Breast epithelium (tissue), 4 donors: ENCODE measurements around the gene MRPL24. TPM values are rescaled to one million over a fixed set of nuclear protein-coding genes. Genes with fewer than 3 reads are reported as not detected.
A peak's percentile ranks its signal among the peaks of the same experiment; 100 is the strongest.

Experiments
- DNase-seq, 2 donors: peaks; one replicate each; pipeline ENCODE4 v3.0.0-alpha.2; 2019; ENCODE audit warnings: low spot score in 2 of 2
- H3K27ac ChIP-seq, 2 donors: fragments of 200-600 bp; sonication (generic) in 1 of 2; one replicate each; pipeline ENCODE4 v1.5.1; 2016 to 2019; ENCODE audit warnings: mild to moderate bottlenecking in 1 of 2
- H3K27me3 ChIP-seq, 2 donors: fragments of 200-600 bp; sonication (generic) in 1 of 2; one replicate each; pipeline versions ENCODE4 v1.5.1 to v1.6.0; 2017 to 2019; ENCODE audit warnings: control low read depth in 1 of 2, mild to moderate bottlenecking in 1 of 2
- H3K36me3 ChIP-seq: fragments of 200-600 bp; one replicate; pipeline ENCODE4 v1.5.1; 2019
- H3K4me1 ChIP-seq, 2 donors: fragments of 200-600 bp; sonication (generic); one replicate each; pipeline ENCODE4 v1.5.1; 2016 to 2019; ENCODE audit warnings: control low read depth in 1 of 2
- H3K4me3 ChIP-seq, 3 donors: fragments of 200-600 bp; sonication (generic); 1 replicate in 2 of 3; 2 replicates in 1 of 3; pipeline ENCODE4 v1.5.1; 2016 to 2019; ENCODE audit warnings: mild to moderate bottlenecking in 3 of 3, moderate library complexity in 2 of 3
- H3K9me3 ChIP-seq, 2 donors: fragments of 200-600 bp; sonication (generic) in 1 of 2; one replicate each; pipeline ENCODE4 v1.5.1; 2016 to 2019; ENCODE audit warnings: control low read depth in 1 of 2
- POLR2A ChIP-seq: fragments of 450-650 bp; IDR thresholded peaks from one replicate; pipeline ENCODE4 v1.6.1; 2016; ENCODE audit warnings: antibody characterized with exemption, mild to moderate bottlenecking, moderate library complexity
- POLR2AphosphoS5 ChIP-seq, 3 donors: sonication (generic); formaldehyde crosslinking; IDR thresholded peaks; one replicate each; pipeline ENCODE4 v1.6.1; 2017; ENCODE audit warnings: antibody characterized with exemption in 3 of 3
- intact Hi-C: fragments of 100-400 bp; cut with DNase I; formaldehyde crosslinking; loops from one replicate; pipeline ENCODE4 v1.15.1; 2023; ENCODE audit warnings: low total_unique reads
- total RNA-seq, 3 donors: library from RNA; depleted of rRNA; stranded (reverse); fragments of >200 nt; gene quantifications; one replicate each; pipeline ENCODE4 v1.1.0, GENCODE V29; 2016
- TF ChIP-seq, protein P1 (sequence below), 3 donors: fragments of 450-650 bp; IDR thresholded peaks; one replicate each; pipeline ENCODE4 v1.5.1; 2016 to 2017; ENCODE audit warnings: antibody characterized with exemption in 3 of 3, mild to moderate bottlenecking in 3 of 3, moderate library complexity in 3 of 3

The MRPL24 gene
- total RNA-seq, 3 donors from 2014 or later = 36.6 to 63.9 (median 63.8) TPM

GRCh38 chr1:156692441-156692924, 48.4 kb downstream of the MRPL24 start:
- Histone ChIP-seq H3K9me3 (no peaks in the 10 kb centered on the region), H3K27me3 (no peaks in the 10 kb centered on the region), H3K27ac (peak overlapping the region; percentile 84 to 90), H3K4me3 (peak overlapping the region in 2 of 3 donors; percentile 9 to 32), H3K4me1 (peaks cover 21 to 43% of the 10 kb centered on the region in 2 donors), H3K36me3 (no peaks in the 10 kb centered on the region)
- intact Hi-C loops = no loop called here
- DNase-seq = peak; percentile 56 to 78
- TF ChIP-seq POLR2AphosphoS5 (IDR thresholded peaks at IDR 0.05) (no peak), POLR2A (no peak)
- TF ChIP-seq, protein P1, sequence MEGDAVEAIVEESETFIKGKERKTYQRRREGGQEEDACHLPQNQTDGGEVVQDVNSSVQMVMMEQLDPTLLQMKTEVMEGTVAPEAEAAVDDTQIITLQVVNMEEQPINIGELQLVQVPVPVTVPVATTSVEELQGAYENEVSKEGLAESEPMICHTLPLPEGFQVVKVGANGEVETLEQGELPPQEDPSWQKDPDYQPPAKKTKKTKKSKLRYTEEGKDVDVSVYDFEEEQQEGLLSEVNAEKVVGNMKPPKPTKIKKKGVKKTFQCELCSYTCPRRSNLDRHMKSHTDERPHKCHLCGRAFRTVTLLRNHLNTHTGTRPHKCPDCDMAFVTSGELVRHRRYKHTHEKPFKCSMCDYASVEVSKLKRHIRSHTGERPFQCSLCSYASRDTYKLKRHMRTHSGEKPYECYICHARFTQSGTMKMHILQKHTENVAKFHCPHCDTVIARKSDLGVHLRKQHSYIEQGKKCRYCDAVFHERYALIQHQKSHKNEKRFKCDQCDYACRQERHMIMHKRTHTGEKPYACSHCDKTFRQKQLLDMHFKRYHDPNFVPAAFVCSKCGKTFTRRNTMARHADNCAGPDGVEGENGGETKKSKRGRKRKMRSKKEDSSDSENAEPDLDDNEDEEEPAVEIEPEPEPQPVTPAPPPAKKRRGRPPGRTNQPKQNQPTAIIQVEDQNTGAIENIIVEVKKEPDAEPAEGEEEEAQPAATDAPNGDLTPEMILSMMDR (IDR thresholded peaks at IDR 0.05) = no peak

DNA sequence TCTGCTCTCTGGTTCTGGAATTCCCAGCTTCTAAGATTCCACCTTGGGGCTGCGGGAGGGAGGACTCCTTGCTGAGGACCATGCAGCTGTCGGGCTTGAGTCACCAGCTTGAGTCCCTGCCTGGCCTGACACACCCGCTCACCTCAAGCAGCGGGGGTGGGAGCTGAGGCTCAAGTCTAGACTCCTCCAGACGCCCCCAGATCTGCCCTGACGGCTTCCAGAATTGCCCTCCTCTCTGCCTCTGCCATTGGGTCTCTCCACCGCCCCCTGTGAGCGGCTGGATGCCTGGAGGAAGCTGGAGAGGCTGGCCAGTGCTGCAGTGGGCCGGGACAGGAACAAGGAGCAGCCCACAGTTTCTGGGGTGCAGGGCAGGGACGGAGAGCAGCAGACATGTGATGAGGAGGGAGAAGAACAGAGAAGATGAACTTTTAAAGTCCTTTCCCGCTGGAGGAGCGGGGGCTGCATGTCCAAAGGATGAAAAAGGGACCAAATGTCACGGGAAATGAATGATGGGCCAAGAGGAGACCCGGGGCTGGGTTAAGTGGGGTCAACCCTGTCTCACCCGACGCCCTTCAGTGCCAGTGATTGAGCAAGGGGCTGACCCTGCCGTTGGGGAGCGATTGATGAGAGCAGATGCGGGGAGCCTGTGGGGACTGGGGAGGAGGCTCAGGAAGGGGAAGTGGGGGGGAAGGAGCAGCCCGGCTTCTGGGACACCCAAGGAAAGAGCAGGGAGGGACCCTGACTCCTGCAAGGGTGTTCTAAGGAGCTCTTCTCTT, 49.0 kb downstream of the MRPL24 start:
- Histone ChIP-seq H3K4me3 (peak overlapping the region in 2 of 3 donors; percentile 4 to 32), H3K4me1 (peaks cover 21 to 43% of the 10 kb centered on the region in 2 donors), H3K27me3 (no peaks in the 10 kb centered on the region), H3K36me3 (no peaks in the 10 kb centered on the region), H3K9me3 (no peaks in the 10 kb centered on the region), H3K27ac (peak overlapping the region; percentile 84 to 90)
- DNase-seq = no peak
- intact Hi-C loops = no loop called here
- TF ChIP-seq POLR2A (no peak), POLR2AphosphoS5 (IDR thresholded peaks at IDR 0.05) (no peak)
- TF ChIP-seq, protein P1 (IDR thresholded peaks at IDR 0.05) = no peak

DNA sequence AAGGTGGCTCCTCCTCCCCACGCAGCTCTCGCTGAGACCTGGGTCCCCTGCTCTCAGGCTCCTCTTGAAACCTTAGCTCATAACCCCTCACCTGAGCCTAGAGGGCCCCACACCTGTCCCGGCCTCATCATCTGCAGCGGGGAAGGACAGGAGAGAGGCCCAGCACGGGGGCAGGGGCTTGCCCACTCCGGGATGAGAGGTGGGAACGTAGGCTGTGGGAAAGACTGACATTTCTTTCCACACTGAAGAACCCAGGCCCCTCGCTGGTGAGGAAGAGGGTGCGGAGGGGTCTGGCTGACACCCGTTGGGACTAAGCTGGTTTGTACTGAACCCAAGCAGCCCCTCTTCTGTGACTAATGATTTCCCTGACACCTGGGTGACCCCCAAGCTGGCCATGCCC, 49.7 kb downstream of the MRPL24 start:
- H3K4me3 ChIP-seq = no peak overlapping the region
- no peaks in the 10 kb centered on the region for H3K27me3 ChIP-seq
- H3K4me1 ChIP-seq = peaks cover 21 to 43% of the 10 kb centered on the region in 2 donors
- H3K9me3 ChIP-seq = no peaks in the 10 kb centered on the region
- no peak for TF ChIP-seq POLR2A
- peak overlapping the region; percentile 84 to 90 for H3K27ac ChIP-seq
- intact Hi-C loops = no loop called here
- no peak for DNase-seq
- no peaks in the 10 kb centered on the region for H3K36me3 ChIP-seq

GRCh38 chr1:156690675-156691036, 50.2 kb downstream of the MRPL24 start:
- DNase-seq = no peak
- H3K27me3 ChIP-seq = no peaks in the 10 kb centered on the region

GRCh38 chr1:156689953-156690674, 50.8 kb downstream of the MRPL24 start:
- Histone ChIP-seq H3K27ac (peak overlapping the region; percentile 84 to 90), H3K4me1 (peaks cover 21 to 43% of the 10 kb centered on the region in 2 donors), H3K27me3 (no peaks in the 10 kb centered on the region), H3K4me3 (peak overlapping the region in 1 of 3 donors; percentile 56), H3K36me3 (no peaks in the 10 kb centered on the region), H3K9me3 (no peaks in the 10 kb centered on the region)
- no peak for DNase-seq
- TF ChIP-seq, protein P1 (IDR thresholded peaks at IDR 0.05) = no peak
- TF ChIP-seq POLR2AphosphoS5 (IDR thresholded peaks at IDR 0.05) = no peak
- TF ChIP-seq POLR2A = no peak
- intact Hi-C loops = loop anchor here (2.0 kb wide), 1 partner anchor 35 kb away; no protein-coding TSS in a partner anchor

More at GRCh38 chr1:156690675-156691036, 50.2 kb downstream of the MRPL24 start:
- Histone ChIP-seq H3K4me1 (peaks cover 21 to 43% of the 10 kb centered on the region in 2 donors), H3K36me3 (no peaks in the 10 kb centered on the region), H3K27ac (peak overlapping the region; percentile 84 to 90), H3K9me3 (no peaks in the 10 kb centered on the region), H3K4me3 (no peak overlapping the region)
- no peak for TF ChIP-seq POLR2AphosphoS5 (IDR thresholded peaks at IDR 0.05)
- no peak for TF ChIP-seq POLR2A
- TF ChIP-seq, protein P1 (IDR thresholded peaks at IDR 0.05) = no peak
- intact Hi-C loops = no loop called here
